UCSD-AML1 (cell line): ENCODE data around the gene PARD3B.

Experiments
- DNase-seq: peaks from one replicate; lab custom pipeline; 2025; ENCODE audit not compliant: unreplicated experiment; lab: John Stamatoyannopoulos, UW

Gene PARD3B

GRCh38 chr2:204691911-204692510 lies 146.7 kb downstream of the PARD3B start:
- no peak for DNase-seq

- DNase-seq, result no peak
Observed at GRCh38 chr2:204692790-204693189, 147.5 kb downstream of the PARD3B start.

- DNase-seq, result no peak
Observed at GRCh38 chr2:204693262-204693661, 148.0 kb downstream of the PARD3B start.

GRCh38 chr2:204695506-204695905 lies 150.2 kb downstream of the PARD3B start:
- DNase-seq, result no peak

- no peak for DNase-seq
Observed at GRCh38 chr2:204696124-204696523, 150.8 kb downstream of the PARD3B start.

- no peak for DNase-seq
Observed at GRCh38 chr2:204705243-204705932, 160.1 kb downstream of the PARD3B start.

- DNase-seq, result no peak
Observed at GRCh38 chr2:204706939-204707338, 161.7 kb downstream of the PARD3B start.

GRCh38 chr2:204713211-204713610 lies 167.9 kb downstream of the PARD3B start:
- no peak for DNase-seq

GRCh38 chr2:204715361-204715760 lies 170.1 kb downstream of the PARD3B start:
- DNase-seq, result no peak

GRCh38 chr2:204717591-204717990 lies 172.3 kb downstream of the PARD3B start:
- DNase-seq, result no peak

GRCh38 chr2:204718607-204719006 lies 173.3 kb downstream of the PARD3B start:
- no peak for DNase-seq

- no peak for DNase-seq
Observed at GRCh38 chr2:204720874-204721273, 175.6 kb downstream of the PARD3B start.

GRCh38 chr2:204722207-204722606 lies 176.9 kb downstream of the PARD3B start:
- no peak for DNase-seq

- no peak for DNase-seq
Observed at GRCh38 chr2:204722691-204723090, 177.4 kb downstream of the PARD3B start.

GRCh38 chr2:204725693-204726360 lies 180.6 kb downstream of the PARD3B start:
- no peak for DNase-seq

GRCh38 chr2:204726831-204727230 lies 181.6 kb downstream of the PARD3B start:
- DNase-seq, result no peak

- no peak for DNase-seq
Observed at GRCh38 chr2:204727368-204727767, 182.1 kb downstream of the PARD3B start.

GRCh38 chr2:204730603-204731002 lies 185.3 kb downstream of the PARD3B start:
- no peak for DNase-seq

- no peak for DNase-seq
Observed at GRCh38 chr2:204732019-204732418, 186.7 kb downstream of the PARD3B start.

GRCh38 chr2:204737296-204737695 lies 192.0 kb downstream of the PARD3B start:
- DNase-seq, result no peak

- no peak for DNase-seq
Observed at GRCh38 chr2:204738721-204739120, 193.4 kb downstream of the PARD3B start.

- no peak for DNase-seq
Observed at GRCh38 chr2:204743393-204743960, 198.2 kb downstream of the PARD3B start.
